MCF 10A (cell line): ENCODE data around the gene PROCR. TPM values are rescaled to one million over a fixed set of nuclear protein-coding genes. Genes with fewer than 3 reads are reported as not detected.

Source experiments
- BruUV-seq: library from RNA; stranded (reverse); fragments of 400-500 nt; replicated peaks from 2 replicates; lab custom pipeline; 2021; lab: Mats Ljungman, UMichigan
- CTCF ChIA-PET: fragments of 300-600 bp; sonication (Branson Sonifier 250); formaldehyde crosslinking; extraction: SDS; loops from one replicate; lab custom pipeline; 2021; ENCODE audit warnings: antibody characterized with exemption, inconsistent platforms; lab: Yijun Ruan, JAX
- POLR2A ChIA-PET: fragments of 300-600, 350-650 bp; sonication (Branson Sonifier 250); formaldehyde crosslinking; extraction: SDS; loops from one replicate; lab custom pipeline; 2020; ENCODE audit warnings: antibody characterized with exemption, inconsistent platforms; lab: Yijun Ruan, JAX
- DNase-seq: peaks from one replicate; pipeline ENCODE4 v3.0.0-alpha.2; 2018; ENCODE audit not compliant: unreplicated experiment
- H3K27ac Mint-ChIP-seq: one replicate; pipeline ENCODE4 v1.8.0; 2022; ENCODE audit warnings: mild to moderate bottlenecking, low read depth, mixed read lengths; ENCODE audit not compliant: unreplicated experiment
- H3K27me3 Mint-ChIP-seq: one replicate; pipeline ENCODE4 v1.8.0; 2022; ENCODE audit warnings: mixed read lengths; ENCODE audit not compliant: insufficient read depth, unreplicated experiment
- H3K36me3 Mint-ChIP-seq: one replicate; pipeline ENCODE4 v1.8.0; 2022; ENCODE audit warnings: mild to moderate bottlenecking, moderate library complexity, mixed read lengths; ENCODE audit not compliant: insufficient read depth, unreplicated experiment
- H3K4me1 Mint-ChIP-seq: one replicate; pipeline ENCODE4 v1.8.0; 2022; ENCODE audit warnings: mixed read lengths; ENCODE audit not compliant: insufficient read depth, unreplicated experiment
- H3K4me3 Mint-ChIP-seq: one replicate; pipeline ENCODE4 v1.8.0; 2022; ENCODE audit warnings: mild to moderate bottlenecking, moderate library complexity, mixed read lengths; ENCODE audit not compliant: unreplicated experiment
- H3K9me3 Mint-ChIP-seq: one replicate; pipeline ENCODE4 v1.8.0; 2022; ENCODE audit warnings: mixed read lengths; ENCODE audit not compliant: unreplicated experiment
- CTCF ChIP-seq: fragments of 200-600 bp; IDR thresholded peaks from one replicate; pipeline ENCODE4 v1.8.0; 2022; ENCODE audit warnings: antibody characterized with exemption, mild to moderate bottlenecking; ENCODE audit not compliant: unreplicated experiment
- intact Hi-C: fragments of 100-400 bp; cut with micrococcal nuclease; formaldehyde crosslinking; loops from 2 replicates; pipeline ENCODE4 v1.14.1; 2022
- total RNA-seq: library from RNA; stranded (reverse); gene quantifications from 2 replicates; pipeline ENCODE4 v1.2.3, GENCODE V29; 2022

The PROCR gene
- total RNA-seq, 1 experiment from 2014 or later = 34.6 TPM

DNA sequence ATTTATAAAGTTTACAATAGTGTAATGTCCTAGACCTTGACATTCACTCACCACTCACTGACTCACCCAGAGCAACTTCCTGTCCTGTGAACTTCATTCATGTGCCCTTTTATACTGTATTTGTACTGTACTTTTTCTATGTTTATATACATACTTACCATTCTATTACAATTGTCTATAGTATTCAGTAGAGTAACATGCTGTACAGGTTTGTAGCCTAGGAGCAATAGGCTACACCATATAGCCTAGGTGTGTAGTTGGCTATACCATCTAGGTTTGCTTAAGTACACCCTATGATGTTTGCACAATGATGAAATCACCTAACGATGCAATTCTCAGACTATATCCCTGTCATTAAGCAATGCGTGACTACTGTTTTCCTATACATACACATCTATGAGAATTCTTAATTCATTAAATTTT, 42.2 kb upstream of the PROCR start:
- H3K4me3 Mint-ChIP-seq = no peak overlapping the region
- no peak overlapping the region for H3K27ac Mint-ChIP-seq
- peak; percentile 69 for DNase-seq
- ChIA-PET POLR2A (no interaction called here), CTCF (interaction anchor here (0.9 to 1.4 kb wide), 2 partner anchors 35 to 79 kb away, joined by 5 to 6 read pairs; no protein-coding TSS in a partner anchor)
- H3K36me3 Mint-ChIP-seq = peaks cover 71% of the 10 kb centered on the region
- H3K4me1 Mint-ChIP-seq = no peaks in the 10 kb centered on the region
- H3K27me3 Mint-ChIP-seq = no peaks in the 10 kb centered on the region
- BruUV-seq = no TSS peak
- TF ChIP-seq CTCF = no peak
- H3K9me3 Mint-ChIP-seq = no peaks in the 10 kb centered on the region
- intact Hi-C loops = no loop called here

- POLR2A ChIA-PET = interaction anchor here (1.4 kb wide), 1 partner anchor 15 kb away, joined by 5 read pairs; no protein-coding TSS in a partner anchor
- CTCF ChIA-PET = interaction anchor here (0.6 kb wide), 1 partner anchor 12 kb away, joined by 3 read pairs; no protein-coding TSS in a partner anchor
- H3K27me3 Mint-ChIP-seq = no peaks in the 10 kb centered on the region
- TF ChIP-seq CTCF = no peak
- no peak overlapping the region for H3K4me3 Mint-ChIP-seq
- H3K36me3 Mint-ChIP-seq = peaks cover 61% of the 10 kb centered on the region
- no peaks in the 10 kb centered on the region for H3K4me1 Mint-ChIP-seq
- no peak overlapping the region for H3K27ac Mint-ChIP-seq
- no TSS peak for BruUV-seq
- H3K9me3 Mint-ChIP-seq = no peaks in the 10 kb centered on the region
- intact Hi-C loops = no loop called here
- DNase-seq = no peak
Observed at GRCh38 chr20:35131934-35132333, 39.9 kb upstream of the PROCR start.

GRCh38 chr20:35133031-35133430, 38.8 kb upstream of the PROCR start:
- Mint-ChIP-seq H3K27ac (no peak overlapping the region), H3K36me3 (peaks cover 62% of the 10 kb centered on the region), H3K4me1 (no peaks in the 10 kb centered on the region), H3K27me3 (no peaks in the 10 kb centered on the region), H3K4me3 (no peak overlapping the region), H3K9me3 (no peaks in the 10 kb centered on the region)
- no peak for TF ChIP-seq CTCF
- BruUV-seq = no TSS peak
- POLR2A ChIA-PET = interaction anchor here (0.6 kb wide), 1 partner anchor 26 kb away, joined by 4 read pairs; no protein-coding TSS in a partner anchor
- DNase-seq = no peak
- CTCF ChIA-PET = interaction anchor here (0.9 kb wide), 1 partner anchor 38 kb away, joined by 3 read pairs; no protein-coding TSS in a partner anchor
- intact Hi-C loops = no loop called here

GRCh38 chr20:35133735-35134134, 38.1 kb upstream of the PROCR start:
- no peak overlapping the region for H3K27ac Mint-ChIP-seq
- intact Hi-C loops = no loop called here
- no peak for TF ChIP-seq CTCF
- no TSS peak for BruUV-seq
- H3K4me3 Mint-ChIP-seq = no peak overlapping the region
- no peaks in the 10 kb centered on the region for H3K4me1 Mint-ChIP-seq
- no peaks in the 10 kb centered on the region for H3K9me3 Mint-ChIP-seq
- peaks cover 63% of the 10 kb centered on the region for H3K36me3 Mint-ChIP-seq
- ChIA-PET POLR2A (interaction anchor here (0.6 to 1.1 kb wide), 2 partner anchors 13 to 516 kb away, joined by 3 read pairs; no protein-coding TSS in a partner anchor), CTCF (interaction anchor here (0.6 to 1.3 kb wide), 2 partner anchors 11 to 75 kb away, joined by 5 to 8 read pairs; no protein-coding TSS in a partner anchor)
- H3K27me3 Mint-ChIP-seq = no peaks in the 10 kb centered on the region
- no peak for DNase-seq
